Measurements from ENCODE around the gene ULK4.

GRCh38 chr3:41955192-41955591 is 6.7 kb downstream of the ULK4 start:
- TF ChIP-seq CTCF (conservative IDR thresholded peaks at IDR 0.05), result no peak
- TF ChIP-seq EZH2 (IDR thresholded peaks at IDR 0.05; ENCODE audit: low read depth), result no peak
